ENCODE data around the gene MAP3K2.

Gene MAP3K2

GRCh38 chr2:127305990-127306585 is 81.7 kb downstream of the MAP3K2 start (continued):
- TF ChIP-seq PBX3 (CRISPR knock-in tag; IDR thresholded peaks at IDR 0.05) (no peak), ZSCAN18 (tag by site-specific recombination; IDR thresholded peaks at IDR 0.05) (no peak), ZFHX2 (tag by site-specific recombination; conservative IDR thresholded peaks at IDR 0.05) (no peak), ZNF837 (tag by site-specific recombination; IDR thresholded peaks at IDR 0.05) (no peak), ZNF791 (tag by site-specific recombination; IDR thresholded peaks at IDR 0.05) (no peak), ZNF629 (tag by site-specific recombination; IDR thresholded peaks at IDR 0.05) (0 out of 2 replicates have a peak, but pooled peaks have one; percentile 30), ZNF26 (tag by site-specific recombination; IDR thresholded peaks at IDR 0.05) (no peak), GFI1B (tag by site-specific recombination; IDR thresholded peaks at IDR 0.05) (no peak), PRDM10 (tag by site-specific recombination; IDR thresholded peaks at IDR 0.05) (peak; percentile 27; the same call in 1 of the 2 replicates), ZFP69B (tag by site-specific recombination; IDR thresholded peaks at IDR 0.05) (no peak), ZNF132 (tag by site-specific recombination; IDR thresholded peaks at IDR 0.05; ENCODE audit: borderline replicate concordance) (no peak), ZNF677 (tag by site-specific recombination; IDR thresholded peaks at IDR 0.05) (peak; percentile 86), ZNF610 (tag by site-specific recombination; IDR thresholded peaks at IDR 0.05; ENCODE audit: borderline replicate concordance) (no peak), ZBTB17 (tag by site-specific recombination; IDR thresholded peaks at IDR 0.05) (no peak), ZNF664 (tag by site-specific recombination; IDR thresholded peaks at IDR 0.05) (peak; percentile 26; the same call in 1 of the 2 replicates), ZNF10 (tag by site-specific recombination; IDR thresholded peaks at IDR 0.05) (no peak), ZSCAN16 (tag by site-specific recombination; IDR thresholded peaks at IDR 0.05) (no peak), ZNF394 (tag by site-specific recombination; IDR thresholded peaks at IDR 0.05; ENCODE audit: borderline replicate concordance) (no peak), ZNF398 (tag by site-specific recombination; IDR thresholded peaks at IDR 0.05) (no peak), ZNF501 (tag by site-specific recombination; IDR thresholded peaks at IDR 0.05) (no peak), ELK4 (IDR thresholded peaks at IDR 0.05; ENCODE audit: borderline replicate concordance, low read depth, low read length) (no peak), ZBTB49 (tag by site-specific recombination; IDR thresholded peaks at IDR 0.05; ENCODE audit: low read depth) (no peak), ZNF548 (tag by site-specific recombination; IDR thresholded peaks at IDR 0.05) (no peak), ZBTB44 (tag by site-specific recombination; IDR thresholded peaks at IDR 0.05) (no peak), ZNF571 (tag by site-specific recombination; IDR thresholded peaks at IDR 0.05) (no peak)
